ENCODE measurements around the gene GREM2. TPM values are rescaled to one million over a fixed set of nuclear protein-coding genes. Genes with fewer than 3 reads are reported as not detected.

GREM2 gene
- total RNA-seq, 1 donor from 2014 or later = 7.0 TPM

- no peak for DNase-seq
Observed at GRCh38 chr1:240498335-240498734, 113.6 kb downstream of the GREM2 start.

- no peak for DNase-seq
Observed at GRCh38 chr1:240497908-240498307, 114.0 kb downstream of the GREM2 start.

GRCh38 chr1:240496941-240497340 lies 115.0 kb downstream of the GREM2 start:
- no peak for DNase-seq

- DNase-seq = no peak
Observed at GRCh38 chr1:240496356-240496755, 115.6 kb downstream of the GREM2 start.

GRCh38 chr1:240495601-240496000 lies 116.4 kb downstream of the GREM2 start:
- no peak for DNase-seq

- DNase-seq = no peak
Observed at GRCh38 chr1:240492832-240493440, 119.0 kb downstream of the GREM2 start.

- no peak for DNase-seq
Observed at GRCh38 chr1:240491796-240492195, 120.2 kb downstream of the GREM2 start.

- DNase-seq = no peak
Observed at GRCh38 chr1:240491156-240491555, 120.8 kb downstream of the GREM2 start.

- no peak for DNase-seq
Observed at GRCh38 chr1:240487493-240487892, 124.5 kb downstream of the GREM2 start.

- DNase-seq = no peak
Observed at GRCh38 chr1:240486611-240487010, 125.3 kb downstream of the GREM2 start.

- no peak for DNase-seq
Observed at GRCh38 chr1:240484804-240485443, 127.0 kb downstream of the GREM2 start.

- DNase-seq = no peak
Observed at GRCh38 chr1:240478536-240478935, 133.4 kb downstream of the GREM2 start.

- no peak for DNase-seq
Observed at GRCh38 chr1:240475832-240476231, 136.1 kb downstream of the GREM2 start.

GRCh38 chr1:240474133-240474614 lies 137.8 kb downstream of the GREM2 start:
- DNase-seq = no peak

GRCh38 chr1:240468656-240469055 lies 143.3 kb downstream of the GREM2 start:
- no peak for DNase-seq

- no peak for DNase-seq
Observed at GRCh38 chr1:240467895-240468294, 144.1 kb downstream of the GREM2 start.

GRCh38 chr1:240466509-240466908 lies 145.4 kb downstream of the GREM2 start:
- DNase-seq = no peak

GRCh38 chr1:240465531-240465940 lies 146.4 kb downstream of the GREM2 start:
- no peak for DNase-seq

- no peak for DNase-seq
Observed at GRCh38 chr1:240464099-240464498, 147.9 kb downstream of the GREM2 start.

GRCh38 chr1:240462766-240463395 lies 149.1 kb downstream of the GREM2 start:
- no peak for DNase-seq

GRCh38 chr1:240462277-240462676 lies 149.7 kb downstream of the GREM2 start:
- DNase-seq = no peak

- no peak for DNase-seq
Observed at GRCh38 chr1:240457203-240457602, 154.8 kb downstream of the GREM2 start.

GRCh38 chr1:240455228-240455821 lies 156.6 kb downstream of the GREM2 start:
- no peak for DNase-seq
